ENCODE measurements around the gene FBXW12.
"Not testable (repeated sequence)": the region's sequence is repeated elsewhere in the genome, so short reads cannot be mapped to it uniquely, and the experiment has no call there.

FBXW12 gene

DNA sequence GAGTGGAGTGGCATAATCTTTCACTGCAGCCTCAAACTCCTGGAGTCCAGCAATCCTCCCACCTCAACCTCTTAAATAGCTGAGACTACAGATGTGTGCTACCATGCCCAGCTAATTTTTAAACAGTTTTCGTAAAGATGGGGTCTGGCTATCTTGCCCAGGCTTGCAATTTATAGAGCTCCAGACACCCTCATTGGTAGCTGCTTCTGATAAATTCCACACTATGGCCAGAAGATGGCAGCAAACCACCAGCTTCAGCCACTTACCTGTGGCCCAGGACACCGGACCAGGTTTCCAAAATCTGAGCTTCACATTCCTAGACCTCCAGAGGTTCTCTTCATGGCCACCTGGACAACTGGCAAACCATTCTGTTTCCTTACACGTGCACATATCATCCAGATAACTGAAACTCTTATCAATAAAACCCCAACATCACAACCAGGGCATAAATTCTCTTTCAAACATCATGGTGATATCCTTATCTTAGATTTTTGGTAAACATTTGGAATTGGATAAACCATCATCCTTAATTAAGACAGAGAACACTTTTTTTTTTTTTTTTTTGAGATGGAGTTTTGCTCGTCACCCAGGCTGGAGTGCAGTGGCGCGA is 28.9 kb downstream of the FBXW12 start:
- TF ChIP-seq, protein P1, sequence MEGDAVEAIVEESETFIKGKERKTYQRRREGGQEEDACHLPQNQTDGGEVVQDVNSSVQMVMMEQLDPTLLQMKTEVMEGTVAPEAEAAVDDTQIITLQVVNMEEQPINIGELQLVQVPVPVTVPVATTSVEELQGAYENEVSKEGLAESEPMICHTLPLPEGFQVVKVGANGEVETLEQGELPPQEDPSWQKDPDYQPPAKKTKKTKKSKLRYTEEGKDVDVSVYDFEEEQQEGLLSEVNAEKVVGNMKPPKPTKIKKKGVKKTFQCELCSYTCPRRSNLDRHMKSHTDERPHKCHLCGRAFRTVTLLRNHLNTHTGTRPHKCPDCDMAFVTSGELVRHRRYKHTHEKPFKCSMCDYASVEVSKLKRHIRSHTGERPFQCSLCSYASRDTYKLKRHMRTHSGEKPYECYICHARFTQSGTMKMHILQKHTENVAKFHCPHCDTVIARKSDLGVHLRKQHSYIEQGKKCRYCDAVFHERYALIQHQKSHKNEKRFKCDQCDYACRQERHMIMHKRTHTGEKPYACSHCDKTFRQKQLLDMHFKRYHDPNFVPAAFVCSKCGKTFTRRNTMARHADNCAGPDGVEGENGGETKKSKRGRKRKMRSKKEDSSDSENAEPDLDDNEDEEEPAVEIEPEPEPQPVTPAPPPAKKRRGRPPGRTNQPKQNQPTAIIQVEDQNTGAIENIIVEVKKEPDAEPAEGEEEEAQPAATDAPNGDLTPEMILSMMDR (IDR thresholded peaks at IDR 0.05; ENCODE audit: low read length, missing control alignments): peak; percentile 73
- H3K4me3 ChIP-seq (replicated peaks; ENCODE audit: low read depth, low read length): no peak overlapping the region

DNA sequence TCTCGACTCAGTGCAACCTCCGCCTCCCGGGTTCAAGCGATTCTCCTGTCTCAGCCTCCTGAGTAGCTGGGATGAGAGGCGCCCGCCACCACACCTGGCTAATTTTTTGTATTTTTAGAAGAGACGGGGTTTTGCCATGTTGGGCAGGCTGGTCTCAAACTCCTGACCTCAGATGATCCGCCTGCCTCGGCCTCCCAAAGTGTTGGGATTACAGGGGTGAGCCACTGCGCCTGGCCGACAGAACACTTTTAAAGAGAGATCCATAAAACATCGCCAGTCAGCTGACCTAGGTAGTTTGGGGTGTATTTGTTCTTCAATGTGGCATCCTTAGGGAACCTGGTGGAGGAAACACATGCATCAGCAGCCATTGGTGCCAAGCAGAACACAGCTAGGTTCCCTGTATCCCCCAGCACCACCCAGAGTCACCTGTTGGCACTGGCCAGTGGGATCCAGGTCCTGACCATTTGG is 29.4 kb downstream of the FBXW12 start:
- not testable (repeated sequence) for DNase-seq (ENCODE audit: low read depth); H3K4me3 ChIP-seq (replicated peaks; ENCODE audit: low read depth, low read length)

More for the DNA sequence above, 28.9 kb downstream of the FBXW12 start:
- DNase-seq (ENCODE audit: low read depth): peak; percentile 69

GRCh38 chr3:48402281-48402732 is 30.3 kb downstream of the FBXW12 start:
- TF ChIP-seq, protein P1 (IDR thresholded peaks at IDR 0.05; ENCODE audit: low read length, missing control alignments): no peak
- H3K4me3 ChIP-seq (replicated peaks; ENCODE audit: low read depth, low read length): no peak overlapping the region
- DNase-seq (ENCODE audit: low read depth): peak; percentile 91

GRCh38 chr3:48402907-48403306 is 30.9 kb downstream of the FBXW12 start:
- no peak overlapping the region for H3K4me3 ChIP-seq (replicated peaks; ENCODE audit: low read depth, low read length)
- DNase-seq (ENCODE audit: low read depth): no peak
- TF ChIP-seq, protein P1 (IDR thresholded peaks at IDR 0.05; ENCODE audit: low read length, missing control alignments): no peak

DNA sequence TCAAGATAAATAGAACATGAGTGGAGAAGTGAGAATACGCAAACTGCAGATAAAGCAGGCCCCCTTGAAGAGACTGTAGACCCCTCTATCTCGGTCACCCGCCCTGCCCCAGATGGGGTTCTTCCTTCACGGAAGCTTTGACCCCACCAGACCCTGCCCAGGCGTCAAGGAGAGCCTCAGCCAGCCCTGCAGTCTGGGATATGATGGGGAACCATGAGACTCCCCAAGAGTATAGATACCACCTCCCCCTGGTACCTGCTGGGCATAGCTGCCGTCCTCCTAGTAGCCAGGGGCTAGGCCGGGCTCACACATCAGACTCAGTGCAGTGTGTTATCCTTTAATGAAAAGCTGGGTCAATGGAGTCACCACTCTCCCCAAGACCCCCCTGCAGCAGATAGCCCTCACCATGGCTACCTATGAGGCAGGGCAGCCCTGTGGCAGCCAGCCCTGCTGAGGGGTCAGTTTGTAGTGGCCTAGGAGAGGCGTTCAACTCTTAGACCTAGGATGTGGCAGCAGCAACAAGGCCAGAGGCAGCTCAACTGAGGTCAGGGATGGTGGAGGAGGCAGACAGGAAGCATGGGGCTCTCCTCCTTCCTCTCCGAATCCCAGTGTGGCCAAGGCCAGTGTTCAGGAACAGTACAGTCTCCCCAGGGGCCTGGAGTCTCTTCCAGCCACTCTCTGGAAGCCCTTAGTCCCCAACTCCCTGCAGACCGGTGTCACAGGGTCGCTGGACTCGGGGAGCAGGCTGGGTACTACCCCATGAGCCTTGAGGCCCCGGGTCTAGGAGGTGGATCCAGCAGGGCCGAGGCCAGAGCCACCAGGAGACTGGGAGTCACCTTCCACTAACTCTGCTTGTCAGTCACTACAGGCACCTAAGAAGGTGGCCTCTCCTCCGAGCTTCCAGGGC is 31.8 kb downstream of the FBXW12 start:
- DNase-seq (ENCODE audit: low read depth): no peak
- TF ChIP-seq, protein P1 (IDR thresholded peaks at IDR 0.05; ENCODE audit: low read length, missing control alignments): no peak
- H3K4me3 ChIP-seq (replicated peaks; ENCODE audit: low read depth, low read length): no peak overlapping the region

- TF ChIP-seq, protein P1 (IDR thresholded peaks at IDR 0.05; ENCODE audit: low read length, missing control alignments): no peak
- DNase-seq (ENCODE audit: low read depth): no peak
- H3K4me3 ChIP-seq (replicated peaks; ENCODE audit: low read depth, low read length): no peak overlapping the region
These were observed 32.7 kb downstream of the FBXW12 start for GRCh38 chr3:48404440-48405342.
